Right lobe of liver (tissue), 6 donors: ENCODE data around the gene GLCE. TPM values are rescaled to one million over a fixed set of nuclear protein-coding genes. Genes with fewer than 3 reads are reported as not detected.

Source experiments
- ATAC-seq, 4 donors: fragments of 200-7000 bp; cut with Tn5 transposase; one replicate each; pipeline ENCODE4 v1.9.1; 2020; ENCODE audit warnings: mild to moderate bottlenecking in 4 of 4, moderate library complexity in 4 of 4
- DNase-seq, 3 donors: peaks; one replicate each; pipeline ENCODE4 v3.0.0-alpha.2; 2020
- H3K27ac ChIP-seq, 3 donors: fragments of 200-600 bp; one replicate each; pipeline ENCODE4 v1.8.0; 2022
- H3K27me3 ChIP-seq, 2 donors: fragments of 200-600 bp; one replicate each; pipeline ENCODE4 v1.8.0; 2022
- H3K36me3 ChIP-seq, 4 donors: fragments of 200-600 bp; sonication (generic) in 1 of 4; one replicate each; pipeline versions ENCODE4 v1.5.1 to v1.8.0; 2017 to 2022; ENCODE audit warnings: control low read depth in 1 of 4
- H3K4me1 ChIP-seq, 4 donors: fragments of 200-600 bp; sonication (generic) in 1 of 4; one replicate each; pipeline versions ENCODE4 v1.5.1 to v1.8.0; 2017 to 2022; ENCODE audit warnings: control low read depth in 1 of 4
- H3K4me3 ChIP-seq, 3 donors: fragments of 200-600 bp; one replicate each; pipeline ENCODE4 v1.8.0; 2022
- H3K9me3 ChIP-seq, 4 donors: fragments of 200-600 bp; sonication (generic) in 1 of 4; one replicate each; pipeline versions ENCODE4 v1.5.1 to v1.8.0; 2017 to 2022; ENCODE audit warnings: control low read depth in 1 of 4
- CTCF ChIP-seq, 4 donors: fragments of 200-600 bp in 3 of 4; fragments of 450-650 bp in 1 of 4; IDR thresholded peaks; one replicate each; pipeline versions ENCODE4 v1.5.1 to v1.8.0; 2016 to 2022; ENCODE audit warnings: antibody characterized with exemption in 4 of 4, mild to moderate bottlenecking in 2 of 4
- POLR2A ChIP-seq: fragments of 450-650 bp; IDR thresholded peaks from one replicate; pipeline ENCODE4 v1.6.1; 2017; ENCODE audit warnings: antibody characterized with exemption, mild to moderate bottlenecking
- WGBS: methylation state at CpG from one replicate; pipeline ENCODE4 v1.1.6; 2018; ENCODE audit warnings: low coverage, low lambda C conversion rate; ENCODE audit not compliant: insufficient coverage; ENCODE audit errors: missing lambda C conversion rate; 5-methylcytosine and 5-hydroxymethylcytosine counted together
- intact Hi-C, 2 donors: fragments of 100-400 bp; cut with DNase I; formaldehyde crosslinking; loops; one replicate each; pipeline versions ENCODE4 v1.11.2 to v1.14.1; 2022
- total RNA-seq, 6 experiments: library from RNA; depleted of rRNA in 2 of 6; stranded (reverse); fragments of >200 nt in 2 of 6; fragmentation: NEBNext Ultra II Directional in 3 of 6; extraction: Animal tissue kit (Norgen Biotek cat#: 25700) in 3 of 6; gene quantifications; one replicate each; pipeline versions ENCODE4 v1.1.0 to v1.2.4, GENCODE V29; 2016 to 2023
- donor health status: DM: no; HTN: yes; CAD: no.
- donor health status: DM: no; HTN: no; CAD: no.
- donor health status: DM: no; HTN: no; CAD: no.
- donor health status: DM: no; HTN: yes; CAD: no.
- donor health status: DM: no; HTN: yes; CAD: no.

GLCE gene
- total RNA-seq, 6 experiments from 2014 or later = 8.1 to 23.5 (median 15.4) TPM

GRCh38 chr15:69161878-69162213 is 1.4 kb downstream of the GLCE start:
- H3K4me1 ChIP-seq = peaks cover 0 to 13% (median 3%) of the 10 kb centered on the region in 4 donors
- ATAC-seq = peak in 2 of 4 donors; percentile 0 to 1
- peak overlapping the region; percentile 79 to 93 (median 81) for H3K4me3 ChIP-seq
- no peaks in the 10 kb centered on the region for H3K27me3 ChIP-seq
- no peak for DNase-seq
- H3K27ac ChIP-seq = peak overlapping the region in 2 of 3 donors; percentile 41 to 51
- no peaks in the 10 kb centered on the region for H3K36me3 ChIP-seq
- WGBS = 3% methylated on average over 5 of the region's 5 CpGs
- intact Hi-C loops = no loop called here
- TF ChIP-seq CTCF (IDR thresholded peaks at IDR 0.05) (no peak), POLR2A (no peak)
- no peaks in the 10 kb centered on the region for H3K9me3 ChIP-seq

GRCh38 chr15:69163141-69163669 is 2.8 kb downstream of the GLCE start:
- no peak for ATAC-seq
- H3K27me3 ChIP-seq = no peaks in the 10 kb centered on the region
- 86% methylated on average over 3 of the region's 3 CpGs for WGBS
- H3K4me3 ChIP-seq = no peak overlapping the region
- no peak for DNase-seq
- H3K36me3 ChIP-seq = no peaks in the 10 kb centered on the region
- TF ChIP-seq POLR2A (no peak), CTCF (IDR thresholded peaks at IDR 0.05) (no peak)
- intact Hi-C loops = no loop called here
- no peak overlapping the region for H3K27ac ChIP-seq
- H3K4me1 ChIP-seq = peaks cover 0 to 13% (median 3%) of the 10 kb centered on the region in 4 donors
- no peaks in the 10 kb centered on the region for H3K9me3 ChIP-seq

GRCh38 chr15:69164807-69165636 is 4.6 kb downstream of the GLCE start:
- Histone ChIP-seq H3K9me3 (no peaks in the 10 kb centered on the region), H3K27ac (no peak overlapping the region), H3K27me3 (no peaks in the 10 kb centered on the region), H3K4me3 (no peak overlapping the region), H3K4me1 (peaks cover 0 to 13% (median 3%) of the 10 kb centered on the region in 4 donors), H3K36me3 (no peaks in the 10 kb centered on the region)
- ATAC-seq (no peak), DNase-seq (no peak)
- TF ChIP-seq POLR2A = no peak
- no peak for TF ChIP-seq CTCF (IDR thresholded peaks at IDR 0.05)
- WGBS = 53% methylated on average over 3 of the region's 3 CpGs
- intact Hi-C loops = no loop called here

GRCh38 chr15:69165637-69166025 is 5.2 kb downstream of the GLCE start:
- ATAC-seq (peak in 1 of 4 donors; percentile 39), DNase-seq (no peak)
- Histone ChIP-seq H3K27ac (no peak overlapping the region), H3K9me3 (no peaks in the 10 kb centered on the region), H3K36me3 (no peaks in the 10 kb centered on the region), H3K4me1 (peaks cover 0 to 13% (median 3%) of the 10 kb centered on the region in 4 donors), H3K27me3 (no peaks in the 10 kb centered on the region), H3K4me3 (no peak overlapping the region)
- intact Hi-C loops = no loop called here
- no peak for TF ChIP-seq CTCF (IDR thresholded peaks at IDR 0.05)
- no peak for TF ChIP-seq POLR2A
- WGBS = 100% methylated on average over 1 of the region's 1 CpG
